H9 (cell line): Measurements from ENCODE around the gene PRKCA. TPM values are rescaled to one million over a fixed set of nuclear protein-coding genes. Genes with fewer than 3 reads are reported as not detected.

ENCODE experiments used
- DNase-seq: peaks from one replicate; pipeline ENCODE4 v3.0.0-alpha.2; 2017
- H2AFZ ChIP-seq: one replicate; pipeline ENCODE4 v1.6.1; 2013; ENCODE audit warnings: mild to moderate bottlenecking, low read length, control low read depth, moderate library complexity
- H2AK5ac ChIP-seq: 2 replicates; pipeline ENCODE4 v1.6.1; 2013; ENCODE audit warnings: low read length, control low read depth, mixed read lengths; ENCODE audit not compliant: insufficient read length
- H2BK120ac ChIP-seq: one replicate; pipeline ENCODE4 v1.6.1; 2013; ENCODE audit warnings: low read depth, mild to moderate bottlenecking, low read length, control low read depth, inconsistent platforms; ENCODE audit not compliant: poor library complexity, severe bottlenecking
- H2BK12ac ChIP-seq: 2 replicates; pipeline ENCODE4 v1.6.1; 2013; ENCODE audit warnings: low read length, control low read depth, mixed read lengths, low read depth; ENCODE audit not compliant: insufficient read length
- H2BK15ac ChIP-seq: 2 replicates; pipeline ENCODE4 v1.6.1; 2013; ENCODE audit warnings: low read depth, low read length, control low read depth
- H2BK20ac ChIP-seq: one replicate; pipeline ENCODE4 v1.6.1; 2013; ENCODE audit warnings: low read depth, mild to moderate bottlenecking, low read length, control low read depth, inconsistent platforms; ENCODE audit not compliant: poor library complexity, severe bottlenecking
- H2BK5ac ChIP-seq: 2 replicates; pipeline ENCODE4 v1.6.1; 2013; ENCODE audit warnings: low read length, control low read depth, mixed read lengths; ENCODE audit not compliant: insufficient read length
- H3K14ac ChIP-seq: 2 replicates; pipeline ENCODE4 v1.6.1; 2013; ENCODE audit warnings: low read length, control low read depth; ENCODE audit not compliant: insufficient read depth
- H3K18ac ChIP-seq: 2 replicates; pipeline ENCODE4 v1.6.1; 2013; ENCODE audit warnings: low read depth, mild to moderate bottlenecking, mixed read lengths, low read length, control low read depth; ENCODE audit not compliant: insufficient read length
- H3K23ac ChIP-seq: 2 replicates; pipeline ENCODE4 v1.6.1; 2013; ENCODE audit warnings: low read length, control low read depth, mixed read lengths, low read depth; ENCODE audit not compliant: insufficient read length
- H3K23me2 ChIP-seq: 2 replicates; pipeline ENCODE4 v1.6.1; 2013; ENCODE audit warnings: low read depth, mild to moderate bottlenecking, mixed read lengths, low read length, control low read depth; ENCODE audit not compliant: insufficient read length, poor library complexity, severe bottlenecking
- H3K27ac ChIP-seq: 2 replicates; pipeline ENCODE4 v1.5.1; 2013; ENCODE audit warnings: low read length, control low read depth, mixed read lengths, low read depth; ENCODE audit not compliant: insufficient read length
- H3K27me3 ChIP-seq: 2 replicates; pipeline ENCODE4 v1.6.1; 2013; ENCODE audit warnings: low read length, control low read depth, inconsistent platforms; ENCODE audit not compliant: insufficient read depth
- H3K4ac ChIP-seq: 2 replicates; pipeline ENCODE4 v1.6.1; 2013; ENCODE audit warnings: low read depth, mild to moderate bottlenecking, control low read depth, inconsistent platforms, low read length, moderate library complexity
- H3K4me1 ChIP-seq: 2 replicates; pipeline ENCODE4 v1.6.1; 2013; ENCODE audit warnings: low read length, control low read depth, inconsistent platforms; ENCODE audit not compliant: insufficient read depth
- H3K4me2 ChIP-seq: 2 replicates; pipeline ENCODE4 v1.6.1; 2013; ENCODE audit warnings: low read length, control low read depth, mixed read lengths; ENCODE audit not compliant: insufficient read length, insufficient read depth
- H3K56ac ChIP-seq: 2 replicates; pipeline ENCODE4 v1.6.1; 2013; ENCODE audit warnings: low read depth, mild to moderate bottlenecking, mixed read lengths, low read length, control low read depth; ENCODE audit not compliant: insufficient read length
- H3K79me1 ChIP-seq: 2 replicates; pipeline ENCODE4 v1.6.1; 2013; ENCODE audit warnings: low read depth, mild to moderate bottlenecking, moderate library complexity, low read length, control low read depth, inconsistent platforms; ENCODE audit not compliant: insufficient read depth, poor library complexity, severe bottlenecking
- H3K79me2 ChIP-seq: 2 replicates; pipeline ENCODE4 v1.6.1; 2013; ENCODE audit warnings: low read length, control low read depth, inconsistent platforms; ENCODE audit not compliant: insufficient read depth
- H3K9ac ChIP-seq: 2 replicates; pipeline ENCODE4 v1.6.1; 2013; ENCODE audit warnings: low read length, control low read depth, mixed read lengths; ENCODE audit not compliant: insufficient read length; ENCODE audit errors: extremely low read depth
- H3K9me3 ChIP-seq: one replicate; pipeline ENCODE4 v1.6.1; 2013; ENCODE audit warnings: low read depth, low read length, inconsistent platforms; ENCODE audit not compliant: control insufficient read depth
- H3T11ph ChIP-seq: one replicate; pipeline ENCODE4 v1.6.1; 2013; ENCODE audit warnings: mild to moderate bottlenecking, low read length, control low read depth, inconsistent platforms
- H4K20me1 ChIP-seq: one replicate; pipeline ENCODE4 v1.6.1; 2013; ENCODE audit not compliant: control insufficient read depth, insufficient read length, insufficient read depth
- H4K5ac ChIP-seq: 2 replicates; pipeline ENCODE4 v1.6.1; 2013; ENCODE audit warnings: low read depth, mild to moderate bottlenecking, mixed read lengths, low read length, control low read depth; ENCODE audit not compliant: insufficient read length
- H4K8ac ChIP-seq: replicated peaks from 2 replicates; pipeline ENCODE4 v1.6.1; 2013; ENCODE audit warnings: low read length, control low read depth, mixed read lengths, low read depth; ENCODE audit not compliant: insufficient read length
- H4K91ac ChIP-seq: 2 replicates; pipeline ENCODE4 v1.6.1; 2013; ENCODE audit warnings: low read depth, mild to moderate bottlenecking, moderate library complexity, mixed read lengths, low read length, control low read depth; ENCODE audit not compliant: insufficient read length
- H3K27ac Mint-ChIP-seq, 3 experiments: 2 replicates in 2 of 3; 3 replicates in 1 of 3; pipeline ENCODE4 v1.8.0; 2020 to 2021; ENCODE audit warnings: mixed read lengths in 3 of 3, mild to moderate bottlenecking in 1 of 3, moderate library complexity in 1 of 3
- H3K27me3 Mint-ChIP-seq: 2 replicates; pipeline ENCODE4 v1.8.0; 2021; ENCODE audit warnings: low read depth, mild to moderate bottlenecking, moderate library complexity, mixed read lengths
- H3K36me3 Mint-ChIP-seq, 3 experiments: 2 replicates in 2 of 3; 3 replicates in 1 of 3; pipeline ENCODE4 v1.8.0; 2020 to 2021; ENCODE audit warnings: low read depth in 3 of 3, mixed read lengths in 3 of 3; ENCODE audit not compliant: insufficient read depth in 1 of 3
- H3K4me1 Mint-ChIP-seq, 2 experiments: 2 replicates each; pipeline ENCODE4 v1.8.0; 2020; ENCODE audit warnings: mixed read lengths in 2 of 2
- H3K4me3 Mint-ChIP-seq, 2 experiments: 2 replicates in 1 of 2; 3 replicates in 1 of 2; pipeline ENCODE4 v1.8.0; 2020 to 2021; ENCODE audit warnings: mild to moderate bottlenecking in 2 of 2, mixed read lengths in 2 of 2, moderate library complexity in 1 of 2
- H3K9me3 Mint-ChIP-seq, 2 experiments: 2 replicates in 1 of 2; 3 replicates in 1 of 2; pipeline ENCODE4 v1.8.0; 2020; ENCODE audit warnings: mild to moderate bottlenecking in 2 of 2, mixed read lengths in 2 of 2, moderate library complexity in 1 of 2
- CTCF ChIP-seq: fragments of 200-600 bp; sonication (generic); conservative IDR thresholded peaks from 3 replicates; pipeline ENCODE4 v1.8.0; 2021; ENCODE audit warnings: antibody characterized with exemption, mild to moderate bottlenecking
- WGBS: extraction: QIAGEN DNeasy Blood & Tissue Kit; methylation state at CpG from one replicate; pipeline ENCODE4 v1.1.7; 2013; ENCODE audit warnings: missing lambda C conversion rate, low lambda C conversion rate, mixed read lengths; ENCODE audit not compliant: insufficient read length; ENCODE audit errors: extremely low coverage; 5-methylcytosine and 5-hydroxymethylcytosine counted together
- total RNA-seq: library from RNA; stranded (reverse); gene quantifications from 2 replicates; pipeline ENCODE4 v1.2.1, GENCODE V29; 2021

PRKCA gene
- total RNA-seq, 1 experiment from 2014 or later: 10.5 TPM

- H2BK120ac ChIP-seq: no peak overlapping the region
- H3K79me1 ChIP-seq: no peaks in the 10 kb centered on the region
- no CpG with 5 or more reads among the region's 5 CpGs for WGBS
- Mint-ChIP-seq H3K4me3 (no peak overlapping the region), H3K9me3 (no peaks in the 10 kb centered on the region), H3K27me3 (no peaks in the 10 kb centered on the region), H3K4me1 (peaks cover 8 to 11% of the 10 kb centered on the region in 2 experiments), H3K27ac (peak overlapping the region in 1 of 3 experiments; percentile 53; a peak in 2 of 7 replicates), H3K36me3 (no peaks in the 10 kb centered on the region)
- H4K20me1 ChIP-seq: no peaks in the 10 kb centered on the region
- no peak overlapping the region for H2BK15ac ChIP-seq
- no peak overlapping the region for H3K27ac ChIP-seq
- H4K8ac ChIP-seq: no peak overlapping the region
- no peak overlapping the region for H3K4ac ChIP-seq
- H2AK5ac ChIP-seq: no peak overlapping the region
- no peaks in the 10 kb centered on the region for H3K27me3 ChIP-seq
- no peak overlapping the region for H3K56ac ChIP-seq
- no peak overlapping the region for H3K23ac ChIP-seq
- H3T11ph ChIP-seq: no peak overlapping the region
- H4K91ac ChIP-seq: no peak overlapping the region
- peaks cover 2% of the 10 kb centered on the region; the same call in 1 of the 2 replicates for H3K4me1 ChIP-seq
- H2BK20ac ChIP-seq: no peak overlapping the region
- no peak for TF ChIP-seq CTCF
- no peak overlapping the region for H2BK12ac ChIP-seq
- no peak overlapping the region for H2AFZ ChIP-seq
- no peak overlapping the region for H3K4me2 ChIP-seq
- DNase-seq: no peak
- no peaks in the 10 kb centered on the region for H3K9me3 ChIP-seq
- H3K23me2 ChIP-seq: no peaks in the 10 kb centered on the region
- H4K5ac ChIP-seq: no peak overlapping the region
- no peaks in the 10 kb centered on the region for H3K79me2 ChIP-seq
- no peak overlapping the region for H2BK5ac ChIP-seq
- no peak overlapping the region for H3K18ac ChIP-seq
- H3K9ac ChIP-seq: no peak overlapping the region
- H3K14ac ChIP-seq: no peak overlapping the region; the same call in 1 of the 2 replicates
These were observed 196.2 kb downstream of the PRKCA start for GRCh38 chr17:66498580-66498979.
